K562 (cell line): ENCODE results near the gene HAP1. TPM values are rescaled to one million over a fixed set of nuclear protein-coding genes. Genes with fewer than 3 reads are reported as not detected.
"Not testable (repeated sequence)": the region's sequence is repeated elsewhere in the genome, so short reads cannot be mapped to it uniquely, and the experiment has no call there.

ENCODE experiments used
- ATAC-seq: fragments of 200-7000 bp; cut with Tn5 transposase; 3 replicates; pipeline ENCODE4 v1.9.1; 2020; ENCODE audit warnings: moderate library complexity
- BruUV-seq: library from RNA; stranded (reverse); fragments of 400-500 nt; replicated peaks from 2 replicates; lab custom pipeline; 2021; lab: Mats Ljungman, UMichigan
- CTCF ChIA-PET: fragments of 300-600 bp; formaldehyde crosslinking; extraction: SDS; loops from one replicate; lab custom pipeline; 2021; ENCODE audit warnings: low intra/inter-chr PET ratio; lab: Yijun Ruan, JAX
- POLR2A ChIA-PET: fragments of 300-600, 350-650 bp; sonication (Branson Sonifier 250); formaldehyde crosslinking; extraction: SDS; loops from one replicate; lab custom pipeline; 2021; ENCODE audit warnings: antibody characterized with exemption, inconsistent platforms; lab: Yijun Ruan, JAX
- DNase-seq, 4 experiments: peaks; one replicate each; pipeline versions ENCODE4 v3.0.0 to v3.0.0-alpha.2; 2011 to 2018; ENCODE audit warnings: low spot score in 3 of 4, mixed read lengths in 3 of 4; ENCODE audit errors: extremely low read depth in 1 of 4
- FAIRE-seq: peaks from 2 replicates; lab custom pipeline; 2011; peaks lifted over from hg19 to GRCh38; lab: Jason Lieb, UNC
- H2AFZ ChIP-seq: 2 replicates; pipeline ENCODE4 v1.6.0; 2011; ENCODE audit warnings: low read depth, low read length, control low read depth, inconsistent platforms
- H3K27ac ChIP-seq: fragments of 200-600 bp; 3 replicates; pipeline ENCODE4 v1.8.0; 2011; ENCODE audit warnings: low read depth, mild to moderate bottlenecking, control low read depth, inconsistent platforms, low read length, moderate library complexity, mixed read lengths; ENCODE audit errors: extremely low read depth
- H3K27me3 ChIP-seq, 2 experiments: fragments of 300-600 bp in 1 of 2; 2 replicates in 1 of 2; 3 replicates in 1 of 2; pipeline versions ENCODE4 v1.6.0 to v1.8.0; 2011; ENCODE audit warnings: inconsistent platforms in 2 of 2, low read length in 2 of 2, mild to moderate bottlenecking in 1 of 2, mixed read lengths in 1 of 2, moderate library complexity in 1 of 2; ENCODE audit not compliant: control insufficient read depth in 2 of 2, insufficient read depth in 2 of 2
- H3K36me3 ChIP-seq: fragments of 300-600 bp; 3 replicates; pipeline ENCODE4 v1.8.0; 2011; ENCODE audit warnings: mild to moderate bottlenecking, low read length, inconsistent platforms; ENCODE audit not compliant: control insufficient read depth, insufficient read depth
- H3K4me1 ChIP-seq, 2 experiments: fragments of 200-600 bp in 1 of 2; replicated peaks in 1 of 2; 2 replicates in 1 of 2; 3 replicates in 1 of 2; pipeline versions ENCODE4 v1.5.1 to v1.8.0; 2011; ENCODE audit warnings: inconsistent platforms in 2 of 2, low read length in 2 of 2, mild to moderate bottlenecking in 1 of 2, mixed read lengths in 1 of 2, moderate library complexity in 1 of 2; ENCODE audit not compliant: control insufficient read depth in 2 of 2, insufficient read depth in 2 of 2
- H3K4me2 ChIP-seq: 2 replicates; pipeline ENCODE4 v1.6.1; 2011; ENCODE audit warnings: low read length, control low read depth, inconsistent platforms, mixed read lengths; ENCODE audit not compliant: insufficient read depth
- H3K4me3 ChIP-seq: fragments of 200-600 bp; sonication (generic), shearing (Covaris generic); 2 replicates; pipeline ENCODE4 v1.5.1; 2016; ENCODE audit warnings: control low read depth, inconsistent platforms
- H3K79me2 ChIP-seq: fragments of 200-600 bp; 3 replicates; pipeline ENCODE4 v1.8.0; 2011; ENCODE audit warnings: low read length, inconsistent platforms; ENCODE audit not compliant: control insufficient read depth, insufficient read depth
- H3K9ac ChIP-seq, 2 experiments: 2 replicates each; pipeline versions ENCODE4 v1.6.0 to v1.6.1; 2011; ENCODE audit warnings: low read depth in 2 of 2, low read length in 2 of 2, control low read depth in 1 of 2, inconsistent platforms in 1 of 2, mild to moderate bottlenecking in 1 of 2, mixed read lengths in 1 of 2; ENCODE audit not compliant: insufficient read depth in 1 of 2
- H3K9me1 ChIP-seq: one replicate; pipeline ENCODE4 v1.6.0; 2011; ENCODE audit warnings: inconsistent platforms, mild to moderate bottlenecking, low read length, moderate library complexity; ENCODE audit not compliant: control insufficient read depth, insufficient read depth
- H3K9me3 ChIP-seq: replicated peaks from 2 replicates; pipeline ENCODE4 v1.5.1; 2011; ENCODE audit warnings: low read depth, low read length, inconsistent platforms; ENCODE audit not compliant: control insufficient read depth, insufficient read depth
- H4K20me1 ChIP-seq: replicated peaks from 2 replicates; pipeline ENCODE4 v1.6.1; 2011; ENCODE audit warnings: low read length, inconsistent platforms, mixed read lengths; ENCODE audit not compliant: control insufficient read depth, insufficient read depth
- KAT2B ChIP-seq: IDR thresholded peaks from one replicate; pipeline ENCODE4 v1.6.1; 2012; ENCODE audit warnings: low read depth, mild to moderate bottlenecking, control low read depth, inconsistent platforms, low read length, moderate library complexity
- NFYB ChIP-seq: IDR thresholded peaks from 2 replicates; pipeline ENCODE4 v1.6.1; 2011; ENCODE audit warnings: mild to moderate bottlenecking, moderate library complexity; ENCODE audit not compliant: insufficient read length; ENCODE audit errors: extremely low read depth
- RBFOX2 ChIP-seq: fragments of 200-400 bp; formaldehyde crosslinking; IDR thresholded peaks from 2 replicates; pipeline ENCODE4 v1.6.1; 2017; ENCODE audit warnings: low read depth, mild to moderate bottlenecking, low read length, moderate library complexity
- TRIM28 ChIP-seq: fragments of 450-650 bp; IDR thresholded peaks from 2 replicates; pipeline ENCODE4 v1.6.1; 2017
- ZNF551 ChIP-seq: fragments of 250-450 bp; sonication (Bioruptor Pico); IDR thresholded peaks from 2 replicates; pipeline ENCODE4 v1.5.0; 2021; ENCODE audit warnings: mild to moderate bottlenecking, moderate library complexity
- WGBS: fragments of 100-300 bp; shearing (Covaris generic); methylation state at CpG from one replicate; pipeline ENCODE4 v1.1.6; 2016; ENCODE audit warnings: low coverage, mixed read lengths; ENCODE audit not compliant: insufficient coverage; ENCODE audit errors: missing lambda C conversion rate; 5-methylcytosine and 5-hydroxymethylcytosine counted together
- in situ Hi-C: fragments of 300-500 bp; cut with MboI; formaldehyde crosslinking; loops from 4 replicates; pipeline ENCODE4 v1.15.0; 2018; ENCODE audit warnings: inconsistent platforms, mixed read lengths
- intact Hi-C: fragments of 100-400 bp; cut with micrococcal nuclease; formaldehyde crosslinking; loops from 2 replicates; pipeline ENCODE4 v1.14.2; 2022
- polyA plus RNA-seq, 8 experiments: library from polyadenylated mRNA; depleted of rRNA in 4 of 8; stranded (reverse) in 5 of 8; unstranded in 3 of 8; fragments of >200 nt; fragmentation: Nextera tagmentation in 2 of 8; fragmentation: Illumina TruSeq in 1 of 8; extraction: Ambion mirVana in 2 of 8; extraction: Trizol in 1 of 8; gene quantifications; 2 replicates each; pipeline versions ENCODE4 v1.2.1 to v1.2.3, GENCODE V29; 2011 to 2014; ENCODE audit warnings: inconsistent platforms in 1 of 8, missing spikeins in 1 of 8
- total RNA-seq, 7 experiments: library from RNA; depleted of rRNA in 6 of 7; stranded (reverse); fragments of >200 nt in 6 of 7; fragmentation: Illumina TruSeq in 2 of 7; extraction: Trizol in 2 of 7; gene quantifications; 2 replicates each; pipeline versions ENCODE4 v1.2.1 to v1.2.3, GENCODE V29; 2011 to 2021; ENCODE audit warnings: low replicate concordance in 1 of 7

The HAP1 gene
- total and polyA plus RNA-seq, 9 of the 15 experiments (the other 6 are each of a cell fraction or from before 2014, with no cell fraction given) = under 0.01 to 0.09 (median 0.04) TPM; not detected in 6

DNA sequence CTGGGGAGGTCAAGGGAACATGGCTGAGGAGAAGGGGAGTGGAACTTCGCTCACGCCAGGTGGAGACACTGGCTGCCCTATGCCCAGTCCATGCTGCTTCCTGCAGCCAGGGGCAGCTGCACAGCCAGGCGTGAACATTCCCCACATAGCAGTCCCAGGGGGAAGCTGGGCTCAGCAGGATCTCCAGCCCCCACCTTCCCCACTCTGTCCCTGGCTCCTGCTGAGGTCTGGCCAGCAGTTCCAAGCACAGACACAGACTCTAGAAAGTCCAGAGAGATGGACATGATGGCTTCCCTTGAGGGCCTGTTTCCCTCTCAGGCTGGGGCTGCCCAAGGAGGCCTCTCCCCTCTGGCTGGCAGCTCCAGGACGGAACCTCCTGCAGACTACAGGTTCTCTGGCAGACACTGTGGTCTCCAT, 42.7 kb upstream of the HAP1 start:
- Histone ChIP-seq H3K4me3 (no peak overlapping the region), H3K79me2 (peaks cover 70% of the 10 kb centered on the region), H4K20me1 (peaks cover 14% of the 10 kb centered on the region)
- in situ Hi-C loops = no loop called here
- TF ChIP-seq RBFOX2 = 0 out of 2 replicates have a peak, but pooled peaks have one; percentile 17
- TF ChIP-seq NFYB = no peak
- TF ChIP-seq KAT2B = no peak
- TF ChIP-seq ZNF551 (CRISPR knock-in tag) = no peak
- no peak for TF ChIP-seq TRIM28
- TF ChIP-seq, all 486 proteins: peak for 1
- peaks cover 10 to 33% of the 10 kb centered on the region in 2 experiments for H3K4me1 ChIP-seq
- ATAC-seq = no peak
- H2AFZ ChIP-seq = no peak overlapping the region
- peaks cover 51% of the 10 kb centered on the region; the same call in 2 of the 3 replicates for H3K36me3 ChIP-seq
- POLR2A ChIA-PET = interaction anchor here (0.6 to 1.9 kb wide), 5 partner anchors 8 to 154 kb away, joined by 3 to 11 read pairs (median 4); partner anchors contain the start of genes JUP and ODAD4
- H3K4me2 ChIP-seq = no peak overlapping the region
- CTCF ChIA-PET = no interaction called here
- BruUV-seq = no TSS peak
- no peaks in the 10 kb centered on the region for H3K9me3 ChIP-seq
- H3K9ac ChIP-seq = peak overlapping the region in 1 of 2 experiments; percentile 76; a peak in 2 of 4 replicates
- DNase-seq = no peak
- H3K27me3 ChIP-seq = no peaks in the 10 kb centered on the region
- WGBS = 92% methylated on average over 4 of the region's 4 CpGs
- intact Hi-C loops = no loop called here
- no peak overlapping the region for H3K27ac ChIP-seq
- peaks cover 3% of the 10 kb centered on the region for H3K9me1 ChIP-seq
- no peak for FAIRE-seq

DNA sequence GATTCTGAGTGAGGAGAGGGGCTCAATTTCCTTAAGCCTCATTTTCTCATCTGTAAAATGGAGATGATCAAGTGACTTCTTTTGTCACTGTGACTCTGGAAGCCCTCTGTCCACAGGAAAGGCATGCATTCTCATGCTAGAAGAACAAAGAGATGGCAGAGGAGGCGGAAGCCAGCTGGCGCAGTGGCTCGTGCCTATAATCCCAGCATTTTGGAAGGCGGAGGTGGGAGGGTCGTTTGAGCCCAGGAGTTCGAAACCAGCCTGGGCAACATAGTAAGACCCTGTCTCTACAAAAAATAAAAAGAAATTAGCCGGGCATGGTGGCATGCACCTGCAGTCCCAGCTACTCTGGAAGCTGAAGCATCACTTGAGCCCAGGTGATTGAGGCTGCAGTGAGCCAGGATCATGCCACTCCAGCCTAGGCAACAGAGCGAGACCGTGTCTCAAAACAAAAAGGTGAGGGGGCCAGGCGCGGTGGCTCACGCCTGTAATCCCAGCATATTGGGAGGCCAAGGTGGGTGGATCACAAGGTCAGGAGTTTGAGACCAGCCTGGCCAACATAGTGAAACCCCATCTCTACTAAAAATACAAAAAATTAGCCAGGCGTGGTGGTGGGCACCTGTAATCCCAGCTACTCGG, 41.9 kb upstream of the HAP1 start:
- POLR2A ChIA-PET = interaction anchor here (0.6 to 0.8 kb wide), 3 partner anchors 12 to 22 kb away, joined by 3 to 4 read pairs (median 3); no protein-coding TSS in a partner anchor
- BruUV-seq, H3K4me3 ChIP-seq, CTCF ChIA-PET, H3K9me3 ChIP-seq, in situ Hi-C loops, H3K27me3 ChIP-seq, H3K9me1 ChIP-seq, H4K20me1 ChIP-seq, H3K4me2 ChIP-seq, ATAC-seq, H2AFZ ChIP-seq, FAIRE-seq, intact Hi-C loops, H3K27ac ChIP-seq, DNase-seq: not testable (repeated sequence)
- H3K36me3 ChIP-seq = peaks cover 51% of the 10 kb centered on the region; the same call in 2 of the 3 replicates
- peaks cover 2 to 32% of the 10 kb centered on the region in 2 experiments; a peak in 4 of 5 replicates for H3K4me1 ChIP-seq
- H3K79me2 ChIP-seq = peaks cover 62% of the 10 kb centered on the region
- H3K9ac ChIP-seq = 0 out of 4 replicates have a peak overlapping the region, but pooled peaks of 1 of the 2 experiments have one; percentile 14
- WGBS = 94% methylated on average over 13 of the region's 14 CpGs
